Endothelial cell of umbilical vein (primary cell): ENCODE measurements around the gene DIS3L2. TPM values are rescaled to one million over a fixed set of nuclear protein-coding genes. Genes with fewer than 3 reads are reported as not detected.

Experiments
- BruUV-seq: library from RNA; stranded (reverse); fragments of 400-500 nt; replicated peaks from 2 replicates; lab custom pipeline; 2021; lab: Mats Ljungman, UMichigan
- CTCF ChIA-PET: fragments of 300-600, 350-600 bp; sonication (Branson Sonifier 250); formaldehyde crosslinking; loops from one replicate; lab custom pipeline; 2021; ENCODE audit warnings: antibody characterized with exemption, inconsistent platforms; lab: Charles Lee
- POLR2A ChIA-PET: fragments of 300-600, 350-600 bp; sonication (Branson Sonifier 250); formaldehyde crosslinking; loops from one replicate; lab custom pipeline; 2021; ENCODE audit warnings: antibody characterized with exemption, inconsistent platforms; lab: Charles Lee
- DNase-seq: peaks from one replicate; pipeline ENCODE4 v3.0.0-alpha.2; 2011; ENCODE audit warnings: low read depth, low spot score
- FAIRE-seq: peaks from 2 replicates; lab custom pipeline; 2011; peaks lifted over from hg19 to GRCh38; lab: Jason Lieb, UNC
- H2AFZ ChIP-seq: 2 replicates; pipeline ENCODE4 v1.6.0; 2012; ENCODE audit warnings: low read depth, low read length, control low read depth, inconsistent platforms
- H3K27ac ChIP-seq: 2 replicates; pipeline ENCODE4 v1.5.1; 2011; ENCODE audit warnings: low read depth, mild to moderate bottlenecking, control low read depth, low read length, moderate library complexity; ENCODE audit not compliant: insufficient read depth
- H3K27me3 ChIP-seq, 2 experiments: 2 replicates each; pipeline versions ENCODE4 v1.6.0 to v1.6.1; 2011; ENCODE audit warnings: low read length in 2 of 2, mixed read lengths in 1 of 2; ENCODE audit not compliant: control insufficient read depth in 2 of 2, insufficient read depth in 2 of 2
- H3K36me3 ChIP-seq, 2 experiments: 2 replicates in 1 of 2; 3 replicates in 1 of 2; pipeline ENCODE4 v1.5.1; 2011; ENCODE audit warnings: low read length in 2 of 2, mild to moderate bottlenecking in 1 of 2, moderate library complexity in 1 of 2; ENCODE audit not compliant: control insufficient read depth in 2 of 2, insufficient read depth in 2 of 2; ENCODE audit errors: extremely low read depth in 1 of 2
- H3K4me1 ChIP-seq: 3 replicates; pipeline ENCODE4 v1.5.1; 2011; ENCODE audit warnings: mild to moderate bottlenecking, low read length; ENCODE audit not compliant: control insufficient read depth, insufficient read depth; ENCODE audit errors: extremely low read depth
- H3K4me2 ChIP-seq: 2 replicates; pipeline ENCODE4 v1.6.1; 2011; ENCODE audit warnings: low read length, control low read depth, mixed read lengths; ENCODE audit not compliant: insufficient read depth
- H3K4me3 ChIP-seq, 3 experiments: fragments of 200-600 bp in 1 of 3; sonication (generic), shearing (Covaris generic) in 1 of 3; replicated peaks in 1 of 3; 2 replicates each; pipeline ENCODE4 v1.5.1; 2011 to 2016; ENCODE audit warnings: control low read depth in 3 of 3, low read length in 3 of 3, mild to moderate bottlenecking in 2 of 3, inconsistent platforms in 1 of 3, low read depth in 1 of 3, moderate library complexity in 1 of 3; ENCODE audit not compliant: insufficient read depth in 1 of 3
- H3K79me2 ChIP-seq: 2 replicates; pipeline ENCODE4 v1.6.0; 2012; ENCODE audit warnings: low read length, inconsistent platforms; ENCODE audit not compliant: control insufficient read depth, insufficient read depth
- H3K9ac ChIP-seq: replicated peaks from 2 replicates; pipeline ENCODE3; 2011; ENCODE audit warnings: low read length, control low read depth; ENCODE audit not compliant: insufficient read depth; ENCODE audit errors: extremely low read depth
- H3K9me1 ChIP-seq: replicated peaks from 3 replicates; pipeline ENCODE4 v1.6.0; 2011; ENCODE audit warnings: mild to moderate bottlenecking, low read length; ENCODE audit not compliant: control insufficient read depth, insufficient read depth; ENCODE audit errors: extremely low read depth
- H3K9me3 ChIP-seq: replicated peaks from 2 replicates; pipeline ENCODE4 v1.5.1; 2012; ENCODE audit warnings: low read length, inconsistent platforms; ENCODE audit not compliant: control insufficient read depth, insufficient read depth
- H4K20me1 ChIP-seq: replicated peaks from 2 replicates; pipeline ENCODE3; 2011; ENCODE audit warnings: mild to moderate bottlenecking, low read length; ENCODE audit not compliant: control insufficient read depth, insufficient read depth; ENCODE audit errors: extremely low read depth
- EZH2 ChIP-seq: IDR thresholded peaks from 2 replicates; pipeline ENCODE4 v1.6.1; 2012; ENCODE audit warnings: borderline replicate concordance, low read depth, mild to moderate bottlenecking, moderate library complexity, low read length, inconsistent platforms; ENCODE audit not compliant: severe bottlenecking
- FOS ChIP-seq: IDR thresholded peaks from 2 replicates; pipeline ENCODE4 v1.6.1; 2011; ENCODE audit warnings: mild to moderate bottlenecking, low read length, moderate library complexity, borderline replicate concordance; ENCODE audit not compliant: insufficient read depth
- GATA2 ChIP-seq: IDR thresholded peaks from 2 replicates; pipeline ENCODE4 v1.7.0; 2011; ENCODE audit warnings: low read depth, mild to moderate bottlenecking, moderate library complexity, mixed read lengths, low read length; ENCODE audit not compliant: insufficient read length, insufficient read depth
- JUN ChIP-seq: IDR thresholded peaks from 2 replicates; pipeline ENCODE4 v1.6.1; 2011; ENCODE audit warnings: borderline replicate concordance, low read depth; ENCODE audit not compliant: insufficient read length, insufficient read depth
- MYC ChIP-seq: IDR thresholded peaks from one replicate; pipeline ENCODE4 v1.6.1; 2011; ENCODE audit warnings: mild to moderate bottlenecking, low read depth, low read length
- POLR2A ChIP-seq: IDR thresholded peaks from 2 replicates; pipeline ENCODE4 v1.6.1; 2012; ENCODE audit warnings: low read depth, mild to moderate bottlenecking, control low read depth, low read length
- POLR2AphosphoS5 ChIP-seq: IDR thresholded peaks from 2 replicates; pipeline ENCODE4 v1.6.1; 2012; ENCODE audit warnings: low read depth, mild to moderate bottlenecking, control low read depth, low read length, moderate library complexity; ENCODE audit not compliant: insufficient read depth
- dilution Hi-C: fragments of 300-500 bp; cut with MboI; formaldehyde crosslinking; loops from one replicate; pipeline ENCODE4 v1.15.0; 2019; ENCODE audit warnings: low sequenced_read_pairs; ENCODE audit not compliant: extremely low pct_ligation_motif_present
- intact Hi-C: fragments of 100-400 bp; cut with micrococcal nuclease; formaldehyde crosslinking; loops from one replicate; pipeline ENCODE4 v1.10.0; 2022
- polyA plus RNA-seq, 4 experiments: library from polyadenylated mRNA; depleted of rRNA in 3 of 4; stranded (reverse) in 3 of 4; unstranded in 1 of 4; fragments of >200 nt; gene quantifications; 2 replicates each; pipeline versions ENCODE4 v1.2.1 to v1.2.3, GENCODE V29; 2011 to 2012; ENCODE audit warnings: missing spikeins in 1 of 4
- total RNA-seq: library from RNA; stranded (reverse); gene quantifications from 2 replicates; pipeline ENCODE4 v1.2.3, GENCODE V29; 2021
- TF ChIP-seq, protein P1 (sequence below), 2 donors: IDR thresholded peaks; 1 replicate in 1 of 2; 2 replicates in 1 of 2; pipeline ENCODE4 v1.5.1; 2011; ENCODE audit warnings: low read length in 2 of 2, mild to moderate bottlenecking in 2 of 2, moderate library complexity in 2 of 2, control low read depth in 1 of 2, inconsistent platforms in 1 of 2, low read depth in 1 of 2; ENCODE audit not compliant: insufficient read depth in 1 of 2; ENCODE audit errors: extremely low read depth in 1 of 2
- TF ChIP-seq, protein P2 (sequence below): IDR thresholded peaks from 2 replicates; pipeline ENCODE4 v1.6.1; 2011; ENCODE audit not compliant: insufficient read depth, insufficient read length

DIS3L2 gene
- total and polyA plus RNA-seq, 2 donors (not counting 3 experiments of a cell fraction or from before 2014, with no cell fraction given): 14.6 to 31.2 TPM

DNA sequence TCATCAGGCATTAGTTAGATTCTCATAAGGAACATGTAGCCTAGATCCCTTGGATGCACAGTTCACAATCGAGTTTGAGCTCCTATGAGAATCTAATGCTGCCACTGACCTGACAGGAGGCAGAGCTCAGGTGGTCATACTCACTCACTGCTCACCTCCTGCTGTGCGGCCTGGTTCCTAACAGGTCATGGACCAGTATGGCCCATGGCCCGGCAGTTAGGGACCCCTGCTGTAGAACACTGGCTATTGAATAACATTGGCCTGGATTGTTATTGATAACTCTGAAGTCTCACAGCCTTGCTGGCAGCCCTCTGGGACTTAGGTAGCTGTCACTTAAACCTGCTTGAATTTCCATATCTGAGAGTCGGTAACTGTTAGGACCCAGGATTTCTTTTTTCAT is 302.6 kb downstream of the DIS3L2 start:
- H3K4me2 ChIP-seq: no peak overlapping the region
- no peaks in the 10 kb centered on the region for H3K27me3 ChIP-seq
- H3K9ac ChIP-seq: no peak overlapping the region
- peaks cover 0 to 2% of the 10 kb centered on the region in 2 experiments for H3K36me3 ChIP-seq
- no TSS peak for BruUV-seq
- peaks cover 19% of the 10 kb centered on the region for H3K4me1 ChIP-seq
- no peak overlapping the region for H3K4me3 ChIP-seq
- no peak overlapping the region for H2AFZ ChIP-seq
- H3K79me2 ChIP-seq: no peaks in the 10 kb centered on the region
- FAIRE-seq (no peak), DNase-seq (no peak)
- dilution Hi-C loops: no loop called here
- H3K9me3 ChIP-seq: no peaks in the 10 kb centered on the region
- CTCF ChIA-PET: no interaction called here
- no peaks in the 10 kb centered on the region for H3K9me1 ChIP-seq
- TF ChIP-seq, protein P1, sequence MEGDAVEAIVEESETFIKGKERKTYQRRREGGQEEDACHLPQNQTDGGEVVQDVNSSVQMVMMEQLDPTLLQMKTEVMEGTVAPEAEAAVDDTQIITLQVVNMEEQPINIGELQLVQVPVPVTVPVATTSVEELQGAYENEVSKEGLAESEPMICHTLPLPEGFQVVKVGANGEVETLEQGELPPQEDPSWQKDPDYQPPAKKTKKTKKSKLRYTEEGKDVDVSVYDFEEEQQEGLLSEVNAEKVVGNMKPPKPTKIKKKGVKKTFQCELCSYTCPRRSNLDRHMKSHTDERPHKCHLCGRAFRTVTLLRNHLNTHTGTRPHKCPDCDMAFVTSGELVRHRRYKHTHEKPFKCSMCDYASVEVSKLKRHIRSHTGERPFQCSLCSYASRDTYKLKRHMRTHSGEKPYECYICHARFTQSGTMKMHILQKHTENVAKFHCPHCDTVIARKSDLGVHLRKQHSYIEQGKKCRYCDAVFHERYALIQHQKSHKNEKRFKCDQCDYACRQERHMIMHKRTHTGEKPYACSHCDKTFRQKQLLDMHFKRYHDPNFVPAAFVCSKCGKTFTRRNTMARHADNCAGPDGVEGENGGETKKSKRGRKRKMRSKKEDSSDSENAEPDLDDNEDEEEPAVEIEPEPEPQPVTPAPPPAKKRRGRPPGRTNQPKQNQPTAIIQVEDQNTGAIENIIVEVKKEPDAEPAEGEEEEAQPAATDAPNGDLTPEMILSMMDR (IDR thresholded peaks at IDR 0.05; ENCODE audit: extremely low read depth in 1 of 2, insufficient read depth in 1 of 2, low read depth in 1 of 2, low read length in 2 of 2): no peak
- TF ChIP-seq, protein P2, sequence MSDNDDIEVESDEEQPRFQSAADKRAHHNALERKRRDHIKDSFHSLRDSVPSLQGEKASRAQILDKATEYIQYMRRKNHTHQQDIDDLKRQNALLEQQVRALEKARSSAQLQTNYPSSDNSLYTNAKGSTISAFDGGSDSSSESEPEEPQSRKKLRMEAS: no peak
- peaks cover 4% of the 10 kb centered on the region for H4K20me1 ChIP-seq
- POLR2A ChIA-PET: no interaction called here
- intact Hi-C loops: no loop called here
- no peak overlapping the region for H3K27ac ChIP-seq

DNA sequence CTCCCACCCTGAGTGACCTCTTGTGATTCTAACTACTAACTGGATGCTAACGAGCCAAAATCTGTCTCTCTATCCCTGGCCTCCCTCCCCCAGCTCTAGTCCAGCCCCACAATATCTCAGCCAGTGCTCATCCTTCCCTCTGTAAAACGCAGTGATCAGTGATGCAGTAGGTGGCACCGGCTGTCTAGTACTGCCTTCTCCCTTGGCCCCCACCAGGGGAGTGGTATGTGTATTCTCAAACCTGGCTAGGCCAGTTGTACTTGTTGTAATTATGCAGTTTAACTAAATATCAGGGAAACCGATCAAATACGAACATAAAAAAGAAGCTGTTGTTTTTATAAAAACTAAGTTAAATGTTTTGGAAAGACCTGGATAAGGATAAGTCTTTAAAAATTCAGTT is 303.8 kb downstream of the DIS3L2 start:
- no peaks in the 10 kb centered on the region for H3K27me3 ChIP-seq
- no peak overlapping the region for H3K27ac ChIP-seq
- H3K4me2 ChIP-seq: no peak overlapping the region
- BruUV-seq: no TSS peak
- peaks cover 0 to 2% of the 10 kb centered on the region in 2 experiments for H3K36me3 ChIP-seq
- ChIA-PET POLR2A (no interaction called here), CTCF (no interaction called here)
- no peaks in the 10 kb centered on the region for H3K79me2 ChIP-seq
- H3K4me1 ChIP-seq: peaks cover 9% of the 10 kb centered on the region
- H2AFZ ChIP-seq: no peak overlapping the region
- dilution Hi-C loops (no loop called here), intact Hi-C loops (no loop called here)
- H3K9me1 ChIP-seq: no peaks in the 10 kb centered on the region
- DNase-seq (no peak), FAIRE-seq (no peak)
- no peaks in the 10 kb centered on the region for H3K9me3 ChIP-seq
- no peak overlapping the region for H3K9ac ChIP-seq
- H3K4me3 ChIP-seq: no peak overlapping the region
- TF ChIP-seq, protein P1 (IDR thresholded peaks at IDR 0.05; ENCODE audit: extremely low read depth in 1 of 2, insufficient read depth in 1 of 2, low read depth in 1 of 2, low read length in 2 of 2): no peak
- TF ChIP-seq FOS (no peak), POLR2A (no peak), POLR2AphosphoS5 (no peak), MYC (no peak), EZH2 (no peak), GATA2 (no peak), JUN (no peak)
- TF ChIP-seq, protein P2: no peak
- no peaks in the 10 kb centered on the region for H4K20me1 ChIP-seq
